C4-2B (cell line): ENCODE measurements around the gene SCARB1.

ENCODE experiments used
- H3K27ac ChIP-seq: fragments of 450-650 bp; 2 replicates; pipeline ENCODE4 v1.5.1; 2017
- ZFX ChIP-seq: fragments of 450-650 bp; IDR thresholded peaks from 2 replicates; pipeline ENCODE4 v1.6.1; 2017
- TF ChIP-seq, protein P1 (sequence below): fragments of 450-650 bp; conservative IDR thresholded peaks from 2 replicates; pipeline ENCODE4 v1.5.1; 2017; ENCODE audit warnings: mild to moderate bottlenecking

The SCARB1 gene

DNA sequence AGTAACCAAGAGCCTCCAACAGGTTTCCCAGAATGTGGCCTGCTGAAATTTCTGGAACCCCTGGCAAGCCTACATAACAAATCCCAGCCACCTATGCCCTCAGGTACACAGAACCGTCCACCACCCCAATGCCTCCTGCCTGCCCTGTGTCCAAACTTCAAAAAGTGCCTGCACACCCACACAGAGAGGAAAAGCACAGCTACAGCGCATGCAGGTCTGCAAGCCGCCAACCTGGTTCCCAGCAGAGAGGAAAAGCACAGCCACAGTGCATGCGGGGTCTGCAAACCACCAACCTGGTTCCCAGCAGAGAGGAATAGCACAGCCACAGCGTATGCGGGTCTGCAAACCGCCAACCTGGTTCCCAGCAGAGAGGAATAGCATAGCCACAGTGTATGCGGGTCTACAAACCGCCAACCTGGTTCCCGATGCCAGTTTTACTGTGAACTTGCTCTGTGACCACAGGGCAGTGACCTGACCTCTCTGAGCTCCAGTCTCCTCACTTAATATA lies 113.5 kb downstream of the SCARB1 start:
- H3K27ac ChIP-seq, result no peak overlapping the region
- TF ChIP-seq, protein P1, sequence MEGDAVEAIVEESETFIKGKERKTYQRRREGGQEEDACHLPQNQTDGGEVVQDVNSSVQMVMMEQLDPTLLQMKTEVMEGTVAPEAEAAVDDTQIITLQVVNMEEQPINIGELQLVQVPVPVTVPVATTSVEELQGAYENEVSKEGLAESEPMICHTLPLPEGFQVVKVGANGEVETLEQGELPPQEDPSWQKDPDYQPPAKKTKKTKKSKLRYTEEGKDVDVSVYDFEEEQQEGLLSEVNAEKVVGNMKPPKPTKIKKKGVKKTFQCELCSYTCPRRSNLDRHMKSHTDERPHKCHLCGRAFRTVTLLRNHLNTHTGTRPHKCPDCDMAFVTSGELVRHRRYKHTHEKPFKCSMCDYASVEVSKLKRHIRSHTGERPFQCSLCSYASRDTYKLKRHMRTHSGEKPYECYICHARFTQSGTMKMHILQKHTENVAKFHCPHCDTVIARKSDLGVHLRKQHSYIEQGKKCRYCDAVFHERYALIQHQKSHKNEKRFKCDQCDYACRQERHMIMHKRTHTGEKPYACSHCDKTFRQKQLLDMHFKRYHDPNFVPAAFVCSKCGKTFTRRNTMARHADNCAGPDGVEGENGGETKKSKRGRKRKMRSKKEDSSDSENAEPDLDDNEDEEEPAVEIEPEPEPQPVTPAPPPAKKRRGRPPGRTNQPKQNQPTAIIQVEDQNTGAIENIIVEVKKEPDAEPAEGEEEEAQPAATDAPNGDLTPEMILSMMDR, result no peak
- no peak for TF ChIP-seq ZFX

DNA sequence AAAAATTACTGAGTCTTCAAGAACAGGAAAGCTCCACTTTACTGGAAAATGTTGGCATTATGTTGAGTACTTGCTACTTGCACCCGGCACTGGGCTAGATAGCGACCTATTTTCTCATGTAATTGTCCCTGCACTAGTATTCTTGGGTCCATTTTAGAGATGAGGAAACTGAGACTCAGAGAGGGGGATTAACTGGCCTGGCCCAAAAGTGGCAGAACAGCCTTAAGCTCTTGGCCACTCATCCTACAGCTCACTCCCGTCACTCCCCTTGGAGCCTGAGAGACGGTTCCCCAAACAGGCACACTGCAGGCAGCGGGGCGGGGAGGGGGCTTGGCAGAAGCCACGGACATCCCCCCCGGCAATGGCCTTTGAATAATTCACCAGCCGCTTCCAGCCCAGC lies 113.9 kb downstream of the SCARB1 start:
- no peak for TF ChIP-seq ZFX
- TF ChIP-seq, protein P1, result no peak
- H3K27ac ChIP-seq, result no peak overlapping the region

DNA sequence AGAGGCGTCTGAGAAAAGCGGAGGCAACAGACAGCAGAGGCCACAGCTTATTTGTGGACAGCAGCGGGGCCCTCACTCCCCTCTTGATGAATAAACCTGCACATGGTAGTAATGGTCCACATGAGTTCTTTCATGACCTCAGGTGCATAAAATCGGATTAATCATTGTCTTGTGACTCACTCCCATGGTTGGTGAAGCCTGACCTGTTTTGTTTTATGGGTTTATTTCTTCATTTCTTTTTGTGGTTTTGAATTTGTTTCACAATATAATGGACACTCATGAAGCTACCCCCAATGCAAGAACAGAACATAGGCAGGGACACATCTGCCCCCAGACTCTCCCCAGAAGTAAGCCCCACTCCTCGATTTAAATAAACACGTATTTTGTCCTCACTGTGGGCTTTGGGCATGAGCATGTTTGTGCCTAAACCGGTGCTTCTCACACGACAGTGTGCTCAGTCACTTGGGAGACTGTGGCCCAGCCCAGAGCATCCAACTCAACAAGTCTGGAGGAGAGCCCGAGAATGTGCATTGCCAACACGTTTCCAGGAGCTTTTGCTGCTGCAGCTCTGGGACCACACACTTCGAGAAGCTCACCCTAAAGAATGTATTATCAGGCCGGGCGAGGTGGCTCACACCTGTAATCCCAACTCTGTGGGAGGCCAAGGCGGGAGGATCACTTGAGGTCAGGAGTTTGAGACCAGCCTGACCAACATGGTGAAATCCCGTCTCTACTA lies 116.1 kb downstream of the SCARB1 start:
- no peak overlapping the region for H3K27ac ChIP-seq
- TF ChIP-seq, protein P1, result no peak
- TF ChIP-seq ZFX, result no peak

DNA sequence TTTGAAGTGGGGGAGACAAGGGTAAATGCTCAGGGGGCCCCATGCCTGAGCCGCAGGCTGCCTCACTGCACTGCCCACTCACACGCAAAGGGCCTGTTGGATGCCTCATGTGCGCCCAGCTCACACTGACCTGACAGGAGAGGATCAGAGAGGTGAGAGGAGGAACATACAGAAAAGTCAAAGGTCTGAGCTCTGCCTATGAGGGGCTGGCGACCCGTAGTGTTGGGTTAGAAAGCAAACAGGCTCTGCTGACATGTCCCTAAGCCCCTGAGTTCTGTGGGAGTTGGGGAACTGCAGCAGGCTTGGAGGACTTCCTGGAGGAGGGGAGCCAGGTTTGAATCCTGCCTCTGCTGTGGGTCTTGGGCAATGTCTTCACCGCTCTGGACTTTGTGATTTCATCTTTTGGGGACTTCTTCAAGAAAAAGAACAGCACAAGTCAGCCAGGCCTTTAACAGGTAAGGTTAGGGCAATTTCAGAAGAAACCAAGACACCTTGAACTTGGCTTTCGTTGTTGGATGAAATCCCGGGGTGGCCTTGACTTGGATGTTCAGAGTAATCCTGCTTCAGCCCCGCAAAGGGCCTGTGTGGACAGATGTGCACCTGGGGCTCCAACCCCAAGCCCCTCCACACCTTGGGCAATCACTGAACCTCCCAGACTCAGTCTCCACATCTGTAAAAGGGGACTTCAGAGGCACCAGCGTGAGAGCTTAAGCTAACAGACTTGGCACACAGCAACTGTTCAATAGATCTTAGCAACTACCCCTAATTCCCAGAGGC lies 116.8 kb downstream of the SCARB1 start:
- no peak overlapping the region for H3K27ac ChIP-seq
- no peak for TF ChIP-seq ZFX
- TF ChIP-seq, protein P1, result no peak

DNA sequence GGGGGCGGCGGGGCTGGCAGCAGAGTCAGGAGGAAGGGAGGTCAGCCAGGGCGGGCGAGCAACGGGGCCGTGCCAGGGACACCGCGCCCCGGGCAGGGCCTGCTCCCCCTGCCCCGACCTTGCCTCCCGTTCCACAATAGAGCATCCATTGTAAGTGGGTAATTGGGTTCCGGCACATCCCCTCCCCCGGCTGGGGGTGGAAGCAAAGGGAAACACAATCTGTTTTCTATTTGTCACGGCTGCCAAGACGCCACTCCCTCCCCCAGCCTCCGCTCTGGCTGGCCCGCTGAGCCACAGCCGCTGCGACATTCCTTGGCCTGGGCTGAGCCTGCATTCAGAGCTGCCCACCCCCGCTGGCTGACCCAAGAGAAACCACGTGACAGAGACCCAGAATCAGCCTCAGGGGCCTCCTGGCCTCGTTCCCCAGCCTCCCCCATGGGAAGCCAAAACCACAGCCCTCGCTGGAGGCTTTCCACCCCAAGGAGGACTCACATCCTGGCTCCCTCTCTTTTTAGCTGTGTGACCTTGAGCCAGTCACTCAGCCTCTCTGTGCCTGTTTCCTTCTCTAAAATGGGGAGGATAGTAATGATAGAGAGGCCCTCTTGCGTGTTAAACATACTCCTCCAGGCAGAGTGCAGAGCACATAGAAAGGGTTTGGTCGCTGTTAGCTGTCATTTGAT lies 117.6 kb downstream of the SCARB1 start:
- H3K27ac ChIP-seq, result no peak overlapping the region
- TF ChIP-seq, protein P1, result no peak
- no peak for TF ChIP-seq ZFX

DNA sequence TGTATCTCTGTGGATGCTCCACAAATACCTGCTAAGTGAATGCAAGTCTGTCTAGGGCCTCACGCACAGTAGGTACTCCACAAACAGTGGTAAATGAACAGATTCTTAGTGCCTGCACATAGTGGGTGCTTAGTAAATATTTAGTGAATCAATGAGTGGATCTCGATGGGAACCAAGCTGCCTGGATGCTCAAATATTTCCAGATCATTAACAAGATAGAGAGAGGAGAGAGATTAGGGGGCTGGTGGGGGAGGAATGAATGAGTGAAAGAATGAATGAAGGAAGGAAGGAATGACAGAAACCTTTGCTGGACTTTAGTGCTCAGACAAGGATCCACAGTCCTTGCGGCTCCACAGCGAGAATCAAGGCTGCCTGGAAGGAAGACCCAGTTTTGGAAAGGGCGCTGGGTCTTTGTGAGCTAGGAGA lies 118.2 kb downstream of the SCARB1 start:
- TF ChIP-seq, protein P1, result no peak
- no peak for TF ChIP-seq ZFX
- no peak overlapping the region for H3K27ac ChIP-seq
